ENCODE results near the gene ACKR4.

Gene ACKR4

GRCh38 chr3:132587401-132587800, 9.7 kb upstream of the ACKR4 start:
- no peaks in the 10 kb centered on the region for H3K9me3 ChIP-seq (ENCODE audit: control insufficient read depth, insufficient read depth, low read length)
- H3K4me3 ChIP-seq (ENCODE audit: low read length), result no peak overlapping the region
- no peak overlapping the region for H3K27ac ChIP-seq (ENCODE audit: low read depth, low read length)
- no peaks in the 10 kb centered on the region for H3K4me1 ChIP-seq (ENCODE audit: control insufficient read depth, low read length)
- H3K4me2 ChIP-seq (ENCODE audit: low read length), result no peak overlapping the region
- no peaks in the 10 kb centered on the region for H3K27me3 ChIP-seq (ENCODE audit: control insufficient read depth, low read length)
- H3K36me3 ChIP-seq (ENCODE audit: control insufficient read depth, low read length), result no peaks in the 10 kb centered on the region
- H3K9me2 ChIP-seq (replicated peaks; ENCODE audit: control insufficient read depth, low read length), result no peaks in the 10 kb centered on the region
- H3K79me2 ChIP-seq (ENCODE audit: control insufficient read depth, low read length), result no peaks in the 10 kb centered on the region
- H4K20me1 ChIP-seq (ENCODE audit: control insufficient read depth, insufficient read depth, low read depth, low read length), result no peaks in the 10 kb centered on the region
- no peak for TF ChIP-seq EZH2phosphoT487 (IDR thresholded peaks at IDR 0.05; ENCODE audit: borderline replicate concordance, low read length)
- TF ChIP-seq CTCF (IDR thresholded peaks at IDR 0.05; ENCODE audit: low read depth, low read length, poor library complexity, severe bottlenecking), result no peak
- H3F3A ChIP-seq (ENCODE audit: control insufficient read depth, insufficient read depth), result no peaks in the 10 kb centered on the region

GRCh38 chr3:132592216-132592615, 4.9 kb upstream of the ACKR4 start:
- Histone ChIP-seq H3K27ac (ENCODE audit: low read depth, low read length) (no peak overlapping the region), H3K4me1 (ENCODE audit: control insufficient read depth, low read length) (peaks cover 39% of the 10 kb centered on the region)
- TF ChIP-seq CTCF (IDR thresholded peaks at IDR 0.05; ENCODE audit: low read depth, low read length, poor library complexity, severe bottlenecking), result no peak
- no peak for TF ChIP-seq EZH2phosphoT487 (IDR thresholded peaks at IDR 0.05; ENCODE audit: borderline replicate concordance, low read length)

GRCh38 chr3:132593241-132593946, 3.7 kb upstream of the ACKR4 start:
- Histone ChIP-seq H3K4me3 (ENCODE audit: low read length) (no peak overlapping the region), H3K4me1 (ENCODE audit: control insufficient read depth, low read length) (peaks cover 45% of the 10 kb centered on the region), H3K36me3 (ENCODE audit: control insufficient read depth, low read length) (peaks cover 7% of the 10 kb centered on the region), H3K9me3 (ENCODE audit: control insufficient read depth, insufficient read depth, low read length) (no peaks in the 10 kb centered on the region), H3K27me3 (ENCODE audit: control insufficient read depth, low read length) (no peaks in the 10 kb centered on the region), H3K79me2 (ENCODE audit: control insufficient read depth, low read length) (peaks cover 3% of the 10 kb centered on the region), H3K4me2 (ENCODE audit: low read length) (no peak overlapping the region), H3K27ac (ENCODE audit: low read depth, low read length) (no peak overlapping the region), H4K20me1 (ENCODE audit: control insufficient read depth, insufficient read depth, low read depth, low read length) (no peaks in the 10 kb centered on the region), H3K9me2 (replicated peaks; ENCODE audit: control insufficient read depth, low read length) (no peaks in the 10 kb centered on the region), H3F3A (ENCODE audit: control insufficient read depth, insufficient read depth) (no peaks in the 10 kb centered on the region)
- TF ChIP-seq CTCF (IDR thresholded peaks at IDR 0.05; ENCODE audit: low read depth, low read length, poor library complexity, severe bottlenecking) (no peak), EZH2phosphoT487 (IDR thresholded peaks at IDR 0.05; ENCODE audit: borderline replicate concordance, low read length) (no peak)

More at GRCh38 chr3:132592216-132592615, 4.9 kb upstream of the ACKR4 start:
- Histone ChIP-seq H3K36me3 (ENCODE audit: control insufficient read depth, low read length) (peaks cover 4% of the 10 kb centered on the region; the same call in 1 of the 2 replicates), H3K9me3 (ENCODE audit: control insufficient read depth, insufficient read depth, low read length) (no peaks in the 10 kb centered on the region), H3K9me2 (replicated peaks; ENCODE audit: control insufficient read depth, low read length) (no peaks in the 10 kb centered on the region), H3K4me2 (ENCODE audit: low read length) (no peak overlapping the region), H3K27me3 (ENCODE audit: control insufficient read depth, low read length) (no peaks in the 10 kb centered on the region), H3K79me2 (ENCODE audit: control insufficient read depth, low read length) (no peaks in the 10 kb centered on the region), H3K4me3 (ENCODE audit: low read length) (no peak overlapping the region), H4K20me1 (ENCODE audit: control insufficient read depth, insufficient read depth, low read depth, low read length) (no peaks in the 10 kb centered on the region), H3F3A (ENCODE audit: control insufficient read depth, insufficient read depth) (no peaks in the 10 kb centered on the region)
